GM18873 (cell line): ENCODE data around the gene RRM2.

ENCODE experiments used
- ATAC-seq: cut with Tn5 transposase; IDR thresholded peaks from one replicate; pipeline ENCODE4 v1.9.1; 2021; ENCODE audit warnings: mild to moderate bottlenecking, moderate library complexity, moderate number of reproducible peaks; ENCODE audit not compliant: unreplicated experiment, low FRiP score

The RRM2 gene

GRCh38 chr2:10122500-10123280, at the start of gene RRM2:
RRM2 (plus strand) TSS chr2:10122739; CDS start chr2:10122799, 60 bp downstream.
- peak; percentile 63 for ATAC-seq

GRCh38 chr2:10073706-10074105, 48.8 kb upstream of the RRM2 start:
- ATAC-seq, result no peak

- no peak for ATAC-seq
These were observed 47.4 kb upstream of the RRM2 start for GRCh38 chr2:10075101-10075500.

GRCh38 chr2:10075571-10076209, 46.8 kb upstream of the RRM2 start:
- no peak for ATAC-seq

- ATAC-seq, result no peak
These were observed 46.0 kb upstream of the RRM2 start for GRCh38 chr2:10076511-10076910.

- no peak for ATAC-seq
These were observed 45.5 kb upstream of the RRM2 start for GRCh38 chr2:10076988-10077527.

GRCh38 chr2:10078001-10078400, 44.5 kb upstream of the RRM2 start:
- no peak for ATAC-seq

- no peak for ATAC-seq
These were observed 43.8 kb upstream of the RRM2 start for GRCh38 chr2:10078704-10079265.

GRCh38 chr2:10079266-10079869, 43.2 kb upstream of the RRM2 start:
- no peak for ATAC-seq

- ATAC-seq, result no peak
These were observed 42.5 kb upstream of the RRM2 start, which contains the start of gene CYS1 for GRCh38 chr2:10079870-10080535. CYS1 (minus strand) TSS chr2:10080411; CDS start chr2:10080223, 188 bp downstream.

- peak; percentile 28 for ATAC-seq
These were observed 41.8 kb upstream of the RRM2 start for GRCh38 chr2:10080536-10081304.

GRCh38 chr2:10083046-10083445, 39.5 kb upstream of the RRM2 start:
- no peak for ATAC-seq

- ATAC-seq, result peak; percentile 48
These were observed 38.8 kb upstream of the RRM2 start for GRCh38 chr2:10083692-10084211.

- ATAC-seq, result no peak
These were observed 38.2 kb upstream of the RRM2 start for GRCh38 chr2:10084223-10084865.

- ATAC-seq, result no peak
These were observed 37.4 kb upstream of the RRM2 start for GRCh38 chr2:10085043-10085667.

GRCh38 chr2:10085668-10086059, 36.9 kb upstream of the RRM2 start:
- no peak for ATAC-seq

GRCh38 chr2:10086950-10087349, 35.6 kb upstream of the RRM2 start:
- ATAC-seq, result no peak

GRCh38 chr2:10087360-10087759, 35.2 kb upstream of the RRM2 start:
- no peak for ATAC-seq
